CD4-positive, alpha-beta T cell (primary cell): ENCODE data around the gene BEST3. TPM values are rescaled to one million over a fixed set of nuclear protein-coding genes. Genes with fewer than 3 reads are reported as not detected.

Experiments used
- ATAC-seq: fragments of 200-7000 bp; cut with Tn5 transposase; one replicate; pipeline ENCODE4 v1.10.0; 2022; ENCODE audit warnings: mild to moderate bottlenecking; ENCODE audit not compliant: poor library complexity
- CTCF ChIA-PET: fragments of 350-600 bp; sonication (Branson Sonifier 250); formaldehyde crosslinking; loops from one replicate; lab custom pipeline; 2021; ENCODE audit warnings: antibody characterized with exemption, inconsistent platforms; lab: Charles Lee
- POLR2A ChIA-PET: fragments of 350-600 bp; sonication (Branson Sonifier 250); formaldehyde crosslinking; loops from one replicate; lab custom pipeline; 2021; ENCODE audit warnings: antibody characterized with exemption, inconsistent platforms; lab: Charles Lee
- DNase-seq, 14 experiments: peaks; one replicate each; pipeline ENCODE4 v3.0.0-alpha.2; 2013 to 2020; ENCODE audit warnings: mixed read lengths in 2 of 14
- H3K27ac ChIP-seq, 2 donors: one replicate each; pipeline versions ENCODE4 v1.5.1 to v1.7.0; 2013; ENCODE audit warnings: low read length in 2 of 2, low read depth in 1 of 2, mild to moderate bottlenecking in 1 of 2
- H3K27me3 ChIP-seq, 2 experiments: 1 replicate in 1 of 2; 2 replicates in 1 of 2; pipeline versions ENCODE4 v1.6.1 to v1.7.0; 2013; ENCODE audit warnings: low read length in 2 of 2, control low read depth in 1 of 2, mild to moderate bottlenecking in 1 of 2, moderate library complexity in 1 of 2; ENCODE audit not compliant: insufficient read depth in 2 of 2, control insufficient read depth in 1 of 2
- H3K36me3 ChIP-seq: one replicate; pipeline ENCODE4 v1.6.1; 2013; ENCODE audit warnings: low read length, control low read depth; ENCODE audit not compliant: insufficient read depth
- H3K4me1 ChIP-seq: one replicate; pipeline ENCODE4 v1.6.1; 2013; ENCODE audit warnings: low read length, control low read depth; ENCODE audit not compliant: insufficient read depth
- H3K4me3 ChIP-seq: one replicate; pipeline ENCODE4 v1.5.1; 2013; ENCODE audit warnings: mild to moderate bottlenecking, low read length, moderate library complexity
- H3K9me3 ChIP-seq, 2 experiments: 1 replicate in 1 of 2; 2 replicates in 1 of 2; pipeline versions ENCODE4 v1.6.1 to v1.7.0; 2013; ENCODE audit warnings: low read length in 2 of 2, mild to moderate bottlenecking in 2 of 2, control low read depth in 1 of 2, moderate library complexity in 1 of 2; ENCODE audit not compliant: control insufficient read depth in 1 of 2, insufficient read depth in 1 of 2
- H3K27ac Mint-ChIP-seq: one replicate; pipeline ENCODE4 v1.8.0; 2020; ENCODE audit warnings: mixed read lengths
- H3K27me3 Mint-ChIP-seq: one replicate; pipeline ENCODE4 v1.8.0; 2021; ENCODE audit warnings: mixed read lengths
- H3K36me3 Mint-ChIP-seq: one replicate; pipeline ENCODE4 v1.8.0; 2021; ENCODE audit warnings: low read depth, mixed read lengths
- H3K4me1 Mint-ChIP-seq: one replicate; pipeline ENCODE4 v1.8.0; 2021; ENCODE audit warnings: low read depth, mixed read lengths
- H3K4me3 Mint-ChIP-seq: one replicate; pipeline ENCODE4 v1.8.0; 2020; ENCODE audit warnings: mild to moderate bottlenecking, mixed read lengths
- H3K9me3 Mint-ChIP-seq: one replicate; pipeline ENCODE4 v1.8.0; 2020; ENCODE audit warnings: mixed read lengths
- intact Hi-C, 2 experiments: fragments of 100-400 bp; cut with DNase I in 1 of 2; cut with micrococcal nuclease in 1 of 2; formaldehyde crosslinking; loops; one replicate each; pipeline versions ENCODE4 v1.15.1 to v1.9.0; 2023 to 2025; cut with DNase I, micrococcal nuclease
- total RNA-seq, 174 experiments: library from RNA in 2 of 174; stranded (reverse) in 2 of 174; gene quantifications; one replicate each; pipeline ENCODE4 v1.2.3 and lab custom pipeline; 2021 to 2026
- TF ChIP-seq, protein P1 (sequence below): fragments of 200-600 bp; IDR thresholded peaks from one replicate; pipeline ENCODE4 v1.8.0; 2022; ENCODE audit warnings: antibody characterized with exemption, mild to moderate bottlenecking

Gene BEST3
- total RNA-seq, 2 experiments from 2014 or later, result not detected

DNA sequence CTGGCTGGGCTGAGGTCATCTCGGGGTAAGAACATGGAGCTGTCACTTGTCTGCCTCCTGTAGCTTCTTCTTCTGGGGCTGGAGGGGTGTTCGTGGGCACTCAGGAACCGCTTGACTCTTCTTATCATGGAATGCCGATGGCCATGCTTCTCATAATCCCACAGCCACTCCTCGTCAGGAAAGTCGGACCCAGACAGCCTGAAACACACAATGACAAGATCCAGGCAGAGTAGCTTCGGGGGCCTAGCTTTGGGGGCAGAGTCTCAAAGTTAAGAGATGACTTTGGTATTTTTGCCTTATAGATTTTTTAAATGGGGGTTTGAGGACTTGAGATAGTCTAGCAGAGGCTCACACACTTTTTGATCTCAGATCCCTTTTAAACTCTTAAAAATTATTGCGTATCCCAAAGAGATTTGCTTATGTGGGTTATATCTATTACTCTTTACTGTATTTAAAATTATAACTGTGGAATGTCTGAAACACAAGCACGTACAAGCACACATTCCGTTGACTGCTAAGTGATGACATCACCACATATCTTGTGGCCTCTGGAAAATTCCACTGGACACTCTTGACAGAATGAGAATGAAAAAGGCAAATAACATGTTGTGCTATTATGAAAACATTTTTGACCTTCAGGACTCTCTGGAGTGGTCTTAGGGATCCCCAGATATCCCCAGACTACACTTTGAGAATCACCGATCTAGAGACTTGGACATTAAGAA lies 43.3 kb downstream of the BEST3 start:
- no peaks in the 10 kb centered on the region for H3K9me3 ChIP-seq
- no peak overlapping the region for H3K27ac ChIP-seq
- TF ChIP-seq, protein P1, sequence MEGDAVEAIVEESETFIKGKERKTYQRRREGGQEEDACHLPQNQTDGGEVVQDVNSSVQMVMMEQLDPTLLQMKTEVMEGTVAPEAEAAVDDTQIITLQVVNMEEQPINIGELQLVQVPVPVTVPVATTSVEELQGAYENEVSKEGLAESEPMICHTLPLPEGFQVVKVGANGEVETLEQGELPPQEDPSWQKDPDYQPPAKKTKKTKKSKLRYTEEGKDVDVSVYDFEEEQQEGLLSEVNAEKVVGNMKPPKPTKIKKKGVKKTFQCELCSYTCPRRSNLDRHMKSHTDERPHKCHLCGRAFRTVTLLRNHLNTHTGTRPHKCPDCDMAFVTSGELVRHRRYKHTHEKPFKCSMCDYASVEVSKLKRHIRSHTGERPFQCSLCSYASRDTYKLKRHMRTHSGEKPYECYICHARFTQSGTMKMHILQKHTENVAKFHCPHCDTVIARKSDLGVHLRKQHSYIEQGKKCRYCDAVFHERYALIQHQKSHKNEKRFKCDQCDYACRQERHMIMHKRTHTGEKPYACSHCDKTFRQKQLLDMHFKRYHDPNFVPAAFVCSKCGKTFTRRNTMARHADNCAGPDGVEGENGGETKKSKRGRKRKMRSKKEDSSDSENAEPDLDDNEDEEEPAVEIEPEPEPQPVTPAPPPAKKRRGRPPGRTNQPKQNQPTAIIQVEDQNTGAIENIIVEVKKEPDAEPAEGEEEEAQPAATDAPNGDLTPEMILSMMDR, result no peak
- H3K9me3 Mint-ChIP-seq, result no peaks in the 10 kb centered on the region
- peaks cover 14% of the 10 kb centered on the region for H3K27me3 Mint-ChIP-seq
- H3K4me1 ChIP-seq, result no peaks in the 10 kb centered on the region
- no peak overlapping the region for H3K4me3 ChIP-seq
- H3K27ac Mint-ChIP-seq, result no peak overlapping the region
- no peaks in the 10 kb centered on the region for H3K36me3 Mint-ChIP-seq
- no peak for ATAC-seq
- POLR2A ChIA-PET, result no interaction called here
- no peaks in the 10 kb centered on the region for H3K36me3 ChIP-seq
- CTCF ChIA-PET, result interaction anchor here (1.0 kb wide), 1 partner anchor 11 kb away, joined by 3 read pairs; no protein-coding TSS in a partner anchor
- no peak for DNase-seq
- no peak overlapping the region for H3K4me3 Mint-ChIP-seq
- intact Hi-C loops, result no loop called here
- H3K4me1 Mint-ChIP-seq, result no peaks in the 10 kb centered on the region
- no peaks in the 10 kb centered on the region for H3K27me3 ChIP-seq

DNA sequence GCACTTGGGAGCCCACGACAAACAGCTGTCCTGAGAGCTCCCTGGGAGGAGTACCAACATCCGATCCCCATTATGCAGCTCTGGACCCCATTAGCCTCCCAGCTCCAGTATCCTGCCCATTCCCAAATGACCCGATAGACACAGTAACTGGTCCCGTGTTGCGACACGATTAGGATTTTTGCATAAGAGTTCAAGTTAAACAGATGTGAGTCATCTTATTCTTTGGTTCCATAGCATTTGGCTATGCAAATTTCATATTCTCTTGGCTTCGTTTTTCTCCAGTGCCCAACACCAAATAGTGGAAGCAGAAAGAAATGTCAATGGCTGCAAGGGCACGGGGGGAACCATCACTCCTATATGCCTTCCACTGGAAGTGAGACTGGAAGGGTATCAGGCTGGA lies 45.4 kb downstream of the BEST3 start:
- TF ChIP-seq, protein P1, result no peak
- intact Hi-C loops, result no loop called here
- POLR2A ChIA-PET, result no interaction called here

DNA sequence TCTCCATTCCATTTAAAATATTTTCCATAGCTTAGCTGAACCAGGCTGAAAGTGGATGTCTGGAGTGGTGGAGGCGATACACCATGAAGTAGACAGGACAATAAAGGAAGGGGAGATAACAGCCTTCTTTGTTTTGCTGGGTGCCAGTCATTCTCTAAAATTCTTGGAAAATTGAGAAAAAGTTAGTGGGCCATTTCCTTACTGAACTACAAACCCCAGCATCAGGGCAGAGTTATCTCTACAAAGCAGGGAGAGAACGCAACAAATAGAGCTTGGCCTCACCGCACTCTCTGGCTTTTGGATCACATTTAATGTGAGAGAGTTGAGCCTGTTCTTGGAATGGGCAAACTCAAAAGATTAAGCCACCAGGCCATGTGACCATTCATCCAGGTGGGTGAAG lies 47.2 kb downstream of the BEST3 start:
- ChIA-PET CTCF (no interaction called here), POLR2A (no interaction called here)
- Histone ChIP-seq H3K4me1 (no peaks in the 10 kb centered on the region), H3K4me3 (no peak overlapping the region), H3K27ac (no peak overlapping the region), H3K27me3 (no peaks in the 10 kb centered on the region), H3K9me3 (no peaks in the 10 kb centered on the region), H3K36me3 (no peaks in the 10 kb centered on the region)
- H3K9me3 Mint-ChIP-seq, result no peaks in the 10 kb centered on the region
- H3K4me3 Mint-ChIP-seq, result no peak overlapping the region
- ATAC-seq (no peak), DNase-seq (no peak)
- H3K27ac Mint-ChIP-seq, result no peak overlapping the region
- H3K36me3 Mint-ChIP-seq, result no peaks in the 10 kb centered on the region
- intact Hi-C loops, result no loop called here
- H3K4me1 Mint-ChIP-seq, result no peaks in the 10 kb centered on the region
- TF ChIP-seq, protein P1, result no peak
- H3K27me3 Mint-ChIP-seq, result peaks cover 8% of the 10 kb centered on the region

More for the DNA sequence above, 45.4 kb downstream of the BEST3 start:
- Mint-ChIP-seq H3K9me3 (no peaks in the 10 kb centered on the region), H3K27ac (no peak overlapping the region), H3K27me3 (peaks cover 5% of the 10 kb centered on the region), H3K36me3 (no peaks in the 10 kb centered on the region), H3K4me3 (no peak overlapping the region), H3K4me1 (no peaks in the 10 kb centered on the region)
- H3K36me3 ChIP-seq, result no peaks in the 10 kb centered on the region
- H3K9me3 ChIP-seq, result no peaks in the 10 kb centered on the region
- H3K4me3 ChIP-seq, result no peak overlapping the region
- H3K4me1 ChIP-seq, result no peaks in the 10 kb centered on the region
- CTCF ChIA-PET, result no interaction called here
- DNase-seq, result no peak
- no peaks in the 10 kb centered on the region for H3K27me3 ChIP-seq
- no peak for ATAC-seq
- no peak overlapping the region for H3K27ac ChIP-seq
